Inferior parietal cortex (tissue), 1 donor: ENCODE results near the gene TCF7L2.

ENCODE experiments used
- DNase-seq: peaks from one replicate; pipeline ENCODE4 v3.0.0-alpha.2; 2016; ENCODE audit errors: extremely low spot score

The TCF7L2 gene

DNA sequence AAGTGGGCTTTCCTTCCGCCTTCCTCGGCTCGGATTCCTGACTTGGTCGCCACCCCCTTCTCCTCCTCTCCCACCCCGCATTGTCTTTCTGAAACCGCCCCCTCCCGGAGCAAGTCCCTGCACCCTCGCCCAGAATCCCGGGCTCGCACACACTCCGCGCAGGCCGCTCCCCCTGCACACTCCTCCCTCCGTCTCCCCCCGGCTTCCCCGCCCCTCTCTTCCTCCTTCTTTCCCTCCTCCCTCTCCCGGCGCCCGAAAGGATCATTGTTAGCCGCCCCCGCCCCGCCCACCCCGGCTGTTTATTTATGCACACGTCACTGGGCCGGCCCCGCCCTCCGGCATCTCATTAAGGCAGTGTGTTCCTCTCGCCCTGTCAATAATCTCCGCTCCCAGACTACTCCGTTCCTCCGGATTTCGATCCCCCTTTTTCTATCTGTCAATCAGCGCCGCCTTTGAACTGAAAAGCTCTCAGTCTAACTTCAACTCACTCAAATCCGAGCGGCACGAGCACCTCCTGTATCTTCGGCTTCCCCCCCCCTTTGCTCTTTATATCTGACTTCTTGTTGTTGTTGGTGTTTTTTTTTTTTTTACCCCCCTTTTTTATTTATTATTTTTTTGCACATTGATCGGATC, at the start of gene TCF7L2:
TCF7L2 (plus strand) TSS at position 373 of the 633 bp plus-strand sequence. CDS start 510 bp downstream, outside the sequence.
- DNase-seq = peak; percentile 82

DNA sequence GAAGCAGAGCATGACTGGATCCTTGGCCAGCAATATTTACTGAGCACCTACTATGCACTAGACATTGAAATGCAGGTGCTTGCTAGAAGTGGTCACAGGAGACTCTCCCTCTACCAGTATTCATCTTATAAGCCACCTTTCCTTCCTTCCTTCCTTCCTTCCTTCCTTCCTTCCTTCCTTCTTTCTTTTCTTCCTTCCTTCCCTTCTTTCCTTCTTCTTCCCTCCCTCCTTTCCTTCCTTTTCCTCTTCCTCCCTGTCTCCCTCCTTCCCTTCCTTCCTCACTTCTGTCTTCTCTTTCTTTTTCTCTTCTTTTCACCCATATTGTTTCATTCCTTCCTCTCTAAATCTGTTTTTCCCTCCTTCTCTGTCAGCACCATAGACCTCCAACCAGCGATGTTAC, 47.3 kb upstream of the TCF7L2 start:
- no peak for DNase-seq

DNA sequence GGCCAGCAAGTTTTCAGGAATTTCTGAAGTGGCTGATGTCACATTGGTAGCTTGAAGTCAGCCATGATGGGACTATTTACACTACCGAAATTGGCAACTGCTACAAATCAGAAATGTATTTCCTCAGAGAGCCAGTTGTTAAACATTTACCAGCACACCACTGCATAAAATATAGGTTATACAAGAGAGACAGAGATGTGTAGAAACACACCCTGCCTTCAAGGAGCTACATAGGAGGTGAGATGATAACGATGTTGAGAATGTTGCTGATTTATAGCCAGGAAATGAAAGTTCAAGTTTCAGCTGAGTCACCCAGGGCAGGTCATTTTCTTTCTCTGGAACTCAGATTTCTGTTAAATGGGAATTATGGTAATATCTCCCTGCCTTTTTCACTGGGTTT, 46.0 kb upstream of the TCF7L2 start:
- DNase-seq = no peak

DNA sequence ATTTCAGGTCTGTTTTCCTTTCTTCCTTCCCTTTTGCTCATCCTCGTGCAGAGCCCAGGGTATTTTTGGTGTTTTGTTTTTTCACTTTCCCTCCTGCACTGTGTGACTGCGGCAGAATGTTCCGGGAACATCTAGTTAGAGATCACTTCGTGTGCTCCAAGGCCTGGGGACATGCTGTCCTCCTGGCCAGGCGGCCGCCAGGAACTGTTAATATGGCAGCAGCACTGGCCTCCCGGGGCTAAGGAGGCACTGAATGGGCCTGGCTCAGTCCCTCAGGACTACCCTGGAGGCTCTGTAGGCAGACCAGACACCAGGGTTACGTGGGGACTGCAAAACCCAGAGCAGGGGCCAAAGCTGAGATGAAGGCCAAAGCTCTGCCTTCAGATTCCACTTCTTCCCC, 43.1 kb upstream of the TCF7L2 start:
- no peak for DNase-seq

DNA sequence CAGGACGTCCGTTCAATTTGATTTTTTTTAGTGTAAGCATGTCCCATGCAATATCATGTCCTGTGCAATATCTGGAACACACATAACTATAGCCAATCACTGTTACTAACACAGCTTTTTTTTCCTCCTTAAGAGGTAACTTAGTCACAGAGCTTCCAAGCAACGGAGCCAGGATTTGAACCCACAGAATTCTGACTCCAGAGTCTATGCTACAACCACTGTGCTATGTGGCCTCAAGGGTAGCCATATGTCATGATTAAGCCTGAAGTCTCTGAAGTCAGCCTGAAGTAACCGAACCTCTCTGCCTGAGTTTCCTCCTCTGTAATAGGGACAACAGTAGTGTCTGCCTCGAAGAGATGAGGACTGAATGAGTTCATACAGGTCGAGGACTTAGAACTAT, 42.2 kb upstream of the TCF7L2 start:
- DNase-seq = no peak

DNA sequence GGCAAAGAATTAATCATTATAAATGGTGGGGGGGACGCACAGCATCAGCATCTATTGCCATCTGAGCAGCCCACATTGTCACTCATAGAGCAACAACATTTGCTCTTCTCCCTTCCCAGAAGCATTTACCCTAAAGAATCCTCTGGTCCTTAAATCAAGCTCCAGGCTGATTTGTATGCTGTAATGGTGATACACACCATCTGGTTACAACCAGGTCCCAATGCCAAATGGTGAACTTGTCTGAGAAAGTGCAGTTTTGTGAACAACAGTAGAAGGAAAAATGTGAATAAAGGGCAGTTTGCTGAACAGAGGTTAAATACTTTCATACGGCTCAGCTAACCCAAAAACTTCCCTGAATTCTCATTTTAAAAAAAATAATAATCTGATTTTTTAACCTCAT, 38.8 kb upstream of the TCF7L2 start:
- no peak for DNase-seq

DNA sequence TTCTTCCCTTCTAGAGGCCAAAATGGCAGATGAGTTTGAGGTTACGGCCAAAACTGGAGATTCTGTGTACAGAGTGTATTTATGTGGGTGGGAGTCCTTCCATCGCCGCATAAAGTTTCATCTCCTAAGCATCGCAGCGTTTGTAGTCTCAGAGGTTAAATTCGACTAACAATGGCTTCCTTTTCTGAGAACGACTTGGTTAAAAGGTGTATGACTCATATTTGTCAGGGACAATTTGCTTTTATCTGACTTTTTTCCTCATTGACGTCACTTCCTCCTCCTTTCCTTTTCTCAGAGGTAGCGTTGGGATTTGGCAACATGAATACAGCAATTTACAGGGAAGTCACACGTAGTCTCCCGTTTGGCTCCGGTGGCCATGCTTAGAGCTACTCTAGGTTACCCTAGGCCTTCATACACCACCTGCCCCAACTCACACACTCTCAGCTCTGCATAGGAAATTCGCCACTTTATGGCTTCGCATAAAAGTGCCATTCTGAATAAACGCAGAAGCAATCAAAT, 37.6 kb upstream of the TCF7L2 start:
- no peak for DNase-seq

DNA sequence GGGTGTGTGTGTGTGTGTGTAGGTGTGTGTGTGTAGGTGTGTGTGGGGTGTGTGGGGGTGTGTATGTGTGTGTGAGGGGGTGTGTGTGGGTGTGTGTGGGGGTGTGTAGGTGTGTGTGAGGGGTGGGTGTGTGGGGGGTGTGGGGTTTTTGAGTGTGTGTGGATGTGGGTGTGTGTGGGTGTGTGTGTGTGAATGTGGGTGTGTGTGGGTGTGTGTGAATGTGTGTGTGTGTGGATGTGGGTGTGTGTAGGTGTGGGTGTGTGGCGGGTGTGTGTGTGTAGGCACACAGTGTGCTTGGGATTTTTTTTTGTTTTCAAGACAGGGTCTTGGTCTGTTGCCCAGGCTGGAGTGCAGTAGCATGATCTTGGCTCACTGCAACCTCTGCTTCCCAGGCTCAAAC, 36.8 kb upstream of the TCF7L2 start:
- no peak for DNase-seq

DNA sequence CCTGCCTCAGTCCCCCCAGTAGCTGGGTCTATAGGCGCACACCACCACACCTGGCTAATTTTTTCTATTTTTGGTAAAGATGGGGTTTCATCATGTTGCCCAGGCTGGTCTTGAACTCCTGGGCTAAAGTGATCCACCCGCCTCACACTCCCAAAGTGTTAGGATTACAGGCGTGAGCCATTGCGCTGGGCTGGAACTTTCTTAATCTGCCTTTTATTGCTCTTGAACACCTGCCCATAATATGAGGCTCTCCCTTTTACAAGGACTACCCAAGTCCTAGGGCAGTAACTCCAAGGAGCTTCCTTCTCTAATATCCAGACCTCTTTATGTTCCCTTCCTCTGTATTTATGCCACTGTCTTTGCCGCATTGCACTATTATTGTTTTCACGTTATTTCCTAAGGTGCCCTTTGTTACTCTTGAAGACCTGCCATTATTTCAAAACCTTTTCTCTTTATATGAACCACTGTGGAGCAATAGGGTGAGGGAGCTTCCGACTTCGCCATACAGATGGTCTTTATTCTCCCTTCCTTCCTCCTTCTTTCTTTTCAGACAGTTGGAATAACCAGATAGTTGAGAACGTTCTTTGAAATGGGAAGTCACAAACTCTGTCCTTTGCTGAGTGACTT, 36.3 kb upstream of the TCF7L2 start:
- DNase-seq = no peak

DNA sequence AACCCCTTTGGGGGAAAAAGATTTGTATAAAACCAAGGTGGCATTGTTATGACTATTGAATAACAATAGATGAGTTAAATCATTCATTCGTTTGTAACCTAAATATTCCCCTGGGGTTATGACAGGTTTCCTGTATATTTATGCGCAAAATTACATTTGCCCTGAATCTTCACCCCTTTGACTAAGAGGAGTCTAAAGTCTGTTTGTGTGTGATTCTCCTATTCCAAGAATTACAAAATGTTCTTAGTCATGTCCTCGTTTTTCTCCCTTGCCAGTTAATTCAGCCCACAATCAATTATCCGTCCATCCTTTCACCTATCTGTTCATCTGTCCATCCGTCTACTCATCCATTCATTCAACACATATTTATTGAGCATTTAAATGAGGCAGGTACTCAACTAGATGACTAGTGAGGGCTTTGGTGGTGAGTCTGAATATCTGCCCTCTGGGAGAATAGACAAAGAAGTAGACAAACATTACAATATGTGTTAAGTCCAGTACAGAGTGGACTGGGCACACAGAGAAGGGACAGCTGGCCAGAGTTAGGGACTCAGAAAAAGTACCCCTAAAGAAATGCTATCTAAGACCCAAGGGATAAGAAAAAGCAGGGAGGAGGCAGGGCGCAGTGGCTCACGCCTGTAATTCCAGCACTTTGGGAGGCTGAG, 35.6 kb upstream of the TCF7L2 start:
- DNase-seq = no peak

DNA sequence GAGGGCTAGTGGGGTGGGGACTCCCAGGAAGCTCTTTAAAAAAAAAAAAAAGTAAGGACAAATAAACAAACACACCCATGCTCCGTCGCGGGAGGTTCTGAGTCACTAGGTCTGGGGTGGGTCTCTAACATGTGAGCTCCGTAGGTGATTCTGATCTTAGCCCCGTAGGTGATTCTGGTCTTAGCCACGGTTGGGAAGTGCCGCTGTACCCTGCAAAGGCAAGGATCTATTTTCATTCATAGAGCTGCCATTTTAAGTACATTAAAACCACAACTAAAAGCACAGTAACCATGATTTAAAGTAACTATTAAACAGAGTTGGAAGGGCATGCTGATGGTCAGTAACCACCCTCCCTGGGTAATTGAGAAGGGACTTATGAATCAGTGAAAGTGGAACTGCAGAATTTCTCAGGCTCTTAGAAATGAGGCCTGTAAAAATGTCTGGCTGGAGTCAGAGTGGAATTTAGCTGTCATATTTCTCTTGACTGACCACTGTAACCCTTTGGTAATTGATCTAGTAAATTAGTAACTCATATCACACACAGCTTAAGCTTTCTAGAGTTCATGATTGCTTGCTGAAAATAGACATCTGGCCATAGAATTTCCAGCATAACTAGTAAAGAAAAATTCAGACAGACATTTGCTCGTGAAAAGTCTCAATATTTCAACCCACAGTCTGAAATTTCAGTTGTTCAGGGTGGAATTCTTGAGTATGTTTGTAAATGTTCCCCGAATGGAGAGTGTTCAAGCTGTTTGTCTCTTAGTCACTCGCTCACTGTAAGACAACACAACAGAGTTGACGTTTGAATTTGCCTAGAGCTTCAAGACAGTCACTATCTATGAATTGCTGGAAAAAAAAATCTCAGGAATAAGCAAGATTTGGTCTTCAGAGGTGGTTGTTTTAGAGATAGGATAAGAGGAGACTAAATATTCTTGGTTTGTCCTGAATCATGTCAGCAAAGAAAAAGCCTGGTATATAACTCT, 34.2 kb upstream of the TCF7L2 start:
- no peak for DNase-seq

DNA sequence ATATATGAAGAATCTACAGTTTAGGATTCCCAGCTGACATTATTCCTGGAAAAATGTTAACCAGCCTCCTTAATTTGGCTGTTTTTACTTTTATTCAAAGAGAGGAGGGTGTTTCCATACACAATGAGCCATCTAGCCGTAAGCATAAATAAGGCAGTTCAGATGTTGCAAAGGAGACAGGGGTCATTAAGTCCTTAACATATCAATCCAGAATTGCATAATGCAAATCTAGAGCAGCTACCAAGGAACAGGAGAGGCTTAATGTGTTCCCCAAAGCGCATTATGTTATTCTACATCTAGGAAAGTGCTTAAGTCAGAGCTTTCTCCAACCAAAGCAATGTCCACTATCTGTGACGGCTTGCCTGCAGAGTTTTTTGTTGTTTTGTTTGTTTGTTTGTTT, 32.4 kb upstream of the TCF7L2 start:
- DNase-seq = no peak

DNA sequence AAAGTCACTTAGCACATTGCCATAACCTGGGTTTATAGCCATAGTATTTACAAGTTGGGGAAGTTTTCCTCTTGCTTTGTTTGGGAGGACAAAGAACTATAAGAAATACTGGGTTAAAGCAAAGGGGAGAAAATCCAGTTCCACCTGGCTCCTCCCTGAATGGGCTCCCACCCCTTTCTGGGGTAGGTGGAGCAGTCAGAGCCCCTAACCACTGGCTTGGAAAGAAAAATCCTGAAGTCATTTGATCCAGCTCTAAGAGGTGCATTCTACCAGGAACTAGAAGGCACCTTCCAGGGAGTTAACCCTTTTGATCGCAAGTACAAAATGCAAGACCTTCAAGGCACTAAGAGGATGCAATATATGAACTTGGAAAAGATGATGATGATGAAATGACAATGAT, 31.3 kb upstream of the TCF7L2 start:
- DNase-seq = no peak

DNA sequence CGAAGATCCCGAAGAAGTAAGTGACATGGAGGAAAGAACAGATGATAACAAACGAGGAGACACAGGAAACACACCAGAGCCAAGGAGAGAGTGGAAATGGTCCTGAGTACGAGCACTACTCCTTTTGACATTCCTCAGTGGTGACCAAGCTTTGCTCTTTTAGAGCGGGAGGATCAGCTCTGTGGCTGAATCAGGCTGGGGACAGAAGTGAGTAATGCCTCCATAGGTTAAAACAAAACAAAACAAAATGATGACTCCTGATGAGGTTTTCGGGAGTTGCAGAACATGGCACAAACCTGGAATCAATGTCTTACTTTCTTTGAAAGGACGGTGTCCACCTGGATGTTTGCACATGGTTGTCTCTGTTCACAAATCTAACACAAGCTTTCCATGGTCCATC, 30.3 kb upstream of the TCF7L2 start:
- DNase-seq = no peak

DNA sequence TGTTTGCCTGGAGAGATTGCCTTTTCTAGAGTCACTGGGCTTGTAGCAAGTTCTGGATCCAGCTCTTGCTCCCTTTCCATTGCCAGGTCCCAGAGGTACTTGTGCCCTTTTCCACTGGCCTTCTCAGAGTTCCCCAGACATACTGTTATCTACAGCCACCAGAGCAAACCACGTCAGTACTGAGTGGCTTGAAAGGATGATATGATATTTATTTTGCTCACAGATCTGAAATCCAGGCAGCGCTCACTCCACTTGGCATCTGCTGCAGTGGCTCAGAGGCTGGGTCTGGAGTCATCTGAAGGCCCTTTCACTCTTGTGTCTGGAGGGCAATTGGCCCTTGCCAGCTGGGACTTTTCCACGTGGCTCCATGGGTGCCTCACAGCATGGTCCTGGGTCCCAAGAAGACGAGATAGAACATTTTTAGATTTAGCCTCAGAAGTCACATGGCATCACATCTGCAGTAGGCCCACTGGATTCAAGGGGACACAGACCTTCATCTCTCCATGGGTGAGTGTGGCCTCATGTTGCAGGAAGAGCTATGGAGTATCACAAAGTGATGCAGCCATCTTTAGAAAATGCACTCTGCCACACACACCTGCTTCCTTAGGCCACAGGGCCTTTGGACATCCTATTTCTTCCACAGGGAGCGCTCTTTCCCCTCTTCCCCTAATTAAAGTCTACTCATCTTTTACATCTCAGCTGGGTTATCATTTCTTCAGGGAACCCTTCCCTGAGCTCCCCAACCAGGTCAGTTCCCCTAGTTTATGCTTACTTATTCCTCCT, 22.9 kb upstream of the TCF7L2 start:
- no peak for DNase-seq

DNA sequence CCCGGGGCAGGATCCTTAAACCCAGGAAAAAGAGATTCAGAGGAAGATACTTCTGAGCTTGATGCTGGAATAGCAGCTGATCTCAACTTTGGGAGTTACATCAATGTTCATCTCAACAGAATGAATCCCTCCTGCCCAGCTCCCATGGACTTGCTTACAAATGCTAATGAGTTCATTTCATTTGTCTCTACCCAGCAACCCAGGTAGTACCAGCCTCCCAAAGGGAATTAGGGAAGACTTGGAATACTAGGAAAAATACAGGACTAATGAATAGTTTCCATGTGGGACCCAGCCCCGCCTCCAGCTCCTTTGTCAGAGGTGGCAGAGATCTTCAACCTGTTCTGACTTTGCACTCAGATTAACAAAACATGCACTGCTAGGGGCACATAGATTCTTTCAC, 22.1 kb upstream of the TCF7L2 start:
- DNase-seq = no peak

DNA sequence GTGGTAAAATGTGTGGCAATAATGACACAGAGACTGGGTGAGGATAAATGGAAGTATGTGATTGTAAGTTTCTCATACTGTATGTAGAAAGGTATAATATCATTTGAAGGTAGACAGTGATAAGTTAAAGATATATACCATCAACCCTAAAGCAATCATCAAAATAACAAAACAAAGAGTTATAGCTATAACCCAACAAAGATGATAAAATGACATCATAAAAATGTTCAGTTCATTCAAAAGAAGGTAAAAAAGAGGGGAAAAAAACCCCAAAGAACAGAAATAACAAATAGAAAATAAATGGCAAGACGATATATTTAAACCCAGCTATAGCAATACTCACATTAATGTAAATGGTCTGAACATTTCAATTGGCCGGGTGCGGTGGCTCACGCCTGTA, 17.4 kb upstream of the TCF7L2 start:
- no peak for DNase-seq

DNA sequence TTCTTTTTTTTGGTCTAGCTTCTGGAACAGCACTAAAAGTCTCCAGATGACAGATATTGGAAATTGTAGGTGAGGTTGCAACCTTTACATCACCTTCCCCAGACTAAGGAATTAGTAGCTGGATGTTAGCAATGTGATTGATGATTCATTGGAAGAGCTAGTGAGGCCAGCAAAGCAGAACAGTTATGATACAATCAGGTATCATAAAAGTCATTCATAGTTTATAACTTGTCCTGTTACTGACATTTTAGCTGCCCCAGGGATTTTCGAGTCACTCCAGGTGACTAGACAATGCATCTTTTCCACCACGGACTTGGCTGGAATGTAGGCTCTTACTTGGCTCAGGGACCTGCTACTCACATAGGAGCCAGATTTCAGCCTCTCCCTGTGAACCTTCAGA, 15.9 kb upstream of the TCF7L2 start:
- DNase-seq = no peak

DNA sequence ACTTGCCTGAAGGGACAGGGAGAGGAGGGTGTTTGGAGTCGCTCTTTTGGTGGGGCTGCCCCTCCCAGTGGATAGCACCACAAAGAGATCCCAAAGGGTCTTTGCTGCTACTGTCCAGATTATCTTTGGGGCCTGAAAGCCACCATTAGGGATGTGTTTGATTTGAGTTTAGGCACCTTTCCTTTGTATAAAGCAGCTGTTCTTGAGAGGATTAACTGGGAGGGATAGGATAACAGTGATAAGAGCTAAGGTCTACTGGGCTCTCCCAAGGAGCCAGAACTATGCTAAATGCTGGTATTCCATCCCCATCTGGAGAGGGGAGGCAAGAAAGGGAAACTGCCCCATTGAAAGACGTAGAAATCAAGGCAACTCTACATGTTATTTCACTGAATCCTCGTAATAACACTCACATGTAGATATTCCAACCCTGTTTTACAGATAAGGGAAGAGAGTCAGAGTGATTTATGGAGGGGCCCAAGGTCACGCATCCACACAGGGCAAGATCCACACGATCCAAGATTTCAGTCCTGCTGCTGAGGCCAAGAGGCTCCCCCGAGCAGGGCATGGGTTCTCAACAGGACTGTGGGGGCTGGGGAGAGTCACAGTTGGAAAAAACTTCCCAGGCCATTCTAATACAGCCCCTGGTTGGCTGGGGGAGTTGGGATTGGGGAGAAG, 11.1 kb upstream of the TCF7L2 start:
- no peak for DNase-seq

DNA sequence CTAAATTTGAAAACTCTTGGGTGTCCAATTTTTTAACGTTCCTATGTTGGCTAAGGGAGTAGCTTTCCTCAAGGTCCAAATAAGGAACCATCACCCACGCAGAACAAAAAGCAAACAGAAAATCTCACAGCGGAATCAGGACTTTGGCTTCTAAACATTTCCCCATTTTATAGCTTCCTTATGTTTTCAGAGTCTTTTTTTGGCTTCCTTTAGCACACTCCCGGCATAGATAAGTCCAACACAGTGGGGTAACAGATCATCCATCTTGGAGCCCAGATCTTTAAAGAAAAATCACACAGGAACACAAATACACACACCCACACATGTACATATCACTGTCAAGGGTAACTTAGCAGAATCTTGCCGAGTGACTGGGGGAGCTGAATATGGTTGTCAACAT, 4.2 kb upstream of the TCF7L2 start:
- no peak for DNase-seq

DNA sequence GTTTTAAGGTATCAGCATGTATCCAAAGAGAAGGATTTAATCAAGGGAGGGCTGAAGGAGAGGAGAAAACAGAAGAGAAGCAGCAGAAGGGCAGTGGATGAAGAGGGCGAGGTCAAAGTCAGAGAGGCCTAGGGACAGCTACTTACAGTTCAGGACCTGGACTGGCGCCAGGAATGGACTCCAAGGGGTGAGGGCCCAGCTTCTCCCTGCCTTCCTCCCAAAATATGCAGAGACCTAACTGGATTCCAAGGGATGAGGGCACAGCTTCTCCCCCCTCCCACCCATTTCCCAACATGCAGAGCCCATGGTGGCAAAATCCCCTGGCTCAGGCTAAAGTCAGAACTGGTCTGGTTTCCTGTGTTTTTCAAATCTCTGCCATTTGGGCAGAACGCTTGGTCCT, 3.4 kb upstream of the TCF7L2 start:
- DNase-seq = no peak
